GM21526 (cell line): ENCODE data around the gene BCAS3.
"Not testable (repeated sequence)": the region's sequence is repeated elsewhere in the genome, so short reads cannot be mapped to it uniquely, and the experiment has no call there.

Experiments used
- ATAC-seq: cut with Tn5 transposase; IDR thresholded peaks from one replicate; pipeline ENCODE4 v1.9.1; 2021; ENCODE audit warnings: moderate library complexity; ENCODE audit not compliant: unreplicated experiment, low FRiP score

The BCAS3 gene

GRCh38 chr17:60743799-60744198 is 66.1 kb downstream of the BCAS3 start:
- ATAC-seq: no peak

- no peak for ATAC-seq
Observed at GRCh38 chr17:60744355-60744966, 66.8 kb downstream of the BCAS3 start.

- ATAC-seq: no peak
Observed at GRCh38 chr17:60745544-60745943, 67.9 kb downstream of the BCAS3 start.

- ATAC-seq: no peak
Observed at GRCh38 chr17:60747069-60747808, 69.6 kb downstream of the BCAS3 start.

- no peak for ATAC-seq
Observed at GRCh38 chr17:60748204-60748603, 70.6 kb downstream of the BCAS3 start.

- ATAC-seq: no peak
Observed at GRCh38 chr17:60749050-60749449, 71.4 kb downstream of the BCAS3 start.

GRCh38 chr17:60749708-60750107 is 72.1 kb downstream of the BCAS3 start:
- ATAC-seq: no peak

GRCh38 chr17:60750640-60751039 is 73.0 kb downstream of the BCAS3 start:
- no peak for ATAC-seq

GRCh38 chr17:60751884-60752283 is 74.2 kb downstream of the BCAS3 start:
- no peak for ATAC-seq

- ATAC-seq: no peak
Observed at GRCh38 chr17:60752873-60753577, 75.4 kb downstream of the BCAS3 start.

- ATAC-seq: no peak
Observed at GRCh38 chr17:60754057-60754604, 76.5 kb downstream of the BCAS3 start.

GRCh38 chr17:60756798-60757197 is 79.1 kb downstream of the BCAS3 start:
- not testable (repeated sequence) for ATAC-seq

- ATAC-seq: no peak
Observed at GRCh38 chr17:60757437-60757836, 79.8 kb downstream of the BCAS3 start.

- no peak for ATAC-seq
Observed at GRCh38 chr17:60759756-60760155, 82.1 kb downstream of the BCAS3 start.

- not testable (repeated sequence) for ATAC-seq
Observed at GRCh38 chr17:60761301-60761700, 83.7 kb downstream of the BCAS3 start.

- no peak for ATAC-seq
Observed at GRCh38 chr17:60766778-60767190, 89.1 kb downstream of the BCAS3 start.

GRCh38 chr17:60767744-60768308 is 90.2 kb downstream of the BCAS3 start:
- ATAC-seq: no peak

- no peak for ATAC-seq
Observed at GRCh38 chr17:60769327-60769726, 91.7 kb downstream of the BCAS3 start.

- no peak for ATAC-seq
Observed at GRCh38 chr17:60770946-60771422, 93.3 kb downstream of the BCAS3 start.

GRCh38 chr17:60771621-60772020 is 94.0 kb downstream of the BCAS3 start:
- not testable (repeated sequence) for ATAC-seq

- ATAC-seq: no peak
Observed at GRCh38 chr17:60773552-60773951, 95.9 kb downstream of the BCAS3 start.
